Colonic mucosa (tissue), 4 donors: ENCODE measurements around the gene PARD6G. TPM values are rescaled to one million over a fixed set of nuclear protein-coding genes. Genes with fewer than 3 reads are reported as not detected.

Experiments
- DNase-seq: peaks from one replicate; pipeline ENCODE4 v3.0.0-alpha.2; 2020
- H3K27ac ChIP-seq: fragments of 200-600 bp; one replicate; pipeline ENCODE4 v1.8.0; 2021
- H3K27me3 ChIP-seq: fragments of 200-600 bp; one replicate; pipeline ENCODE4 v1.8.0; 2021
- H3K36me3 ChIP-seq: fragments of 200-600 bp; one replicate; pipeline ENCODE4 v1.8.0; 2021
- H3K4me1 ChIP-seq: fragments of 200-600 bp; one replicate; pipeline ENCODE4 v1.8.0; 2021; ENCODE audit warnings: mild to moderate bottlenecking
- H3K4me3 ChIP-seq: fragments of 200-600 bp; one replicate; pipeline ENCODE4 v1.8.0; 2021
- H3K9ac ChIP-seq, 2 donors: one replicate each; pipeline ENCODE4 v1.7.0; 2013; ENCODE audit warnings: control low read depth in 2 of 2, low read depth in 2 of 2, low read length in 2 of 2
- H3K9me3 ChIP-seq: fragments of 200-600 bp; one replicate; pipeline ENCODE4 v1.8.0; 2021
- CTCF ChIP-seq: fragments of 200-600 bp; IDR thresholded peaks from one replicate; pipeline ENCODE4 v1.8.0; 2022; ENCODE audit warnings: antibody characterized with exemption, mild to moderate bottlenecking
- intact Hi-C: fragments of 100-400 bp; cut with DNase I; formaldehyde crosslinking; loops from one replicate; pipeline ENCODE4 v1.14.1; 2022
- total RNA-seq, 2 donors: library from RNA; stranded (reverse); fragmentation: NEBNext Ultra II Directional in 1 of 2; extraction: Animal tissue kit (Norgen Biotek cat#: 25700) in 1 of 2; gene quantifications; one replicate each; pipeline ENCODE4 v1.2.1, GENCODE V29; 2021
- donor health status: healthy.
- donor health status: DM: no; HTN: no; CAD: no.
- donor health status: DM: no; HTN: no; CAD: no.

PARD6G gene
- total RNA-seq, 2 donors from 2014 or later: 1.0 to 1.2 TPM

- H3K27ac ChIP-seq: no peak overlapping the region
- H3K36me3 ChIP-seq: no peaks in the 10 kb centered on the region
- no peaks in the 10 kb centered on the region for H3K4me1 ChIP-seq
- no peak overlapping the region for H3K9ac ChIP-seq
- H3K27me3 ChIP-seq: peaks cover 12% of the 10 kb centered on the region
- no peak overlapping the region for H3K4me3 ChIP-seq
- no peak for TF ChIP-seq CTCF
- intact Hi-C loops: no loop called here
- DNase-seq: no peak
- no peaks in the 10 kb centered on the region for H3K9me3 ChIP-seq
These were observed 3.5 kb upstream of the PARD6G start for GRCh38 chr18:80250740-80251364.

- Histone ChIP-seq H3K36me3 (no peaks in the 10 kb centered on the region), H3K27ac (no peak overlapping the region), H3K27me3 (peaks cover 12% of the 10 kb centered on the region), H3K4me3 (no peak overlapping the region), H3K4me1 (no peaks in the 10 kb centered on the region), H3K9ac (no peak overlapping the region), H3K9me3 (no peaks in the 10 kb centered on the region)
- no peak for TF ChIP-seq CTCF
- no peak for DNase-seq
- intact Hi-C loops: no loop called here
These were observed 2.1 kb upstream of the PARD6G start for GRCh38 chr18:80249217-80250093.

- intact Hi-C loops: no loop called here
- H3K9me3 ChIP-seq: no peaks in the 10 kb centered on the region
- H3K36me3 ChIP-seq: no peaks in the 10 kb centered on the region
- DNase-seq: no peak
- H3K4me1 ChIP-seq: no peaks in the 10 kb centered on the region
- peaks cover 12% of the 10 kb centered on the region for H3K27me3 ChIP-seq
- peak overlapping the region; percentile 69 for H3K4me3 ChIP-seq
- peak overlapping the region in 1 of 2 donors; percentile 3 for H3K9ac ChIP-seq
- H3K27ac ChIP-seq: no peak overlapping the region
- TF ChIP-seq CTCF: no peak
These were observed 595 bp downstream of the PARD6G start for GRCh38 chr18:80246445-80247392.

- Histone ChIP-seq H3K9me3 (no peaks in the 10 kb centered on the region), H3K4me3 (peak overlapping the region; percentile 69), H3K27me3 (peaks cover 12% of the 10 kb centered on the region), H3K36me3 (no peaks in the 10 kb centered on the region), H3K27ac (no peak overlapping the region), H3K4me1 (no peaks in the 10 kb centered on the region), H3K9ac (peak overlapping the region in 1 of 2 donors; percentile 12)
- intact Hi-C loops: no loop called here
- no peak for TF ChIP-seq CTCF
- no peak for DNase-seq
These were observed 1.4 kb downstream of the PARD6G start for GRCh38 chr18:80245781-80246444.
